D721Med (cell line): ENCODE measurements around the gene NR2F1.

Experiments
- DNase-seq: peaks from one replicate; pipeline ENCODE4 v3.0.0; 2011; ENCODE audit warnings: low spot score; ENCODE audit not compliant: insufficient read length
- FAIRE-seq: peaks from 2 replicates; lab custom pipeline; 2011; peaks lifted over from hg19 to GRCh38; lab: Jason Lieb, UNC
- CTCF ChIP-seq: IDR thresholded peaks from 2 replicates; pipeline ENCODE4 v1.5.1; 2012; ENCODE audit warnings: mild to moderate bottlenecking, control low read depth; ENCODE audit not compliant: insufficient read depth; ENCODE audit errors: missing control alignments

NR2F1 gene

GRCh38 chr5:93589152-93589828 lies 6.3 kb downstream of the NR2F1 start:
- TF ChIP-seq CTCF, result no peak
- DNase-seq (no peak), FAIRE-seq (no peak)

- TF ChIP-seq CTCF, result no peak
- no peak for DNase-seq
- FAIRE-seq, result no peak
These were observed 6.8 kb downstream of the NR2F1 start for GRCh38 chr5:93589829-93590215.

- FAIRE-seq, result no peak
- DNase-seq, result no peak
- no peak for TF ChIP-seq CTCF
These were observed 7.5 kb downstream of the NR2F1 start for GRCh38 chr5:93590493-93590892.

- DNase-seq (no peak), FAIRE-seq (no peak)
- no peak for TF ChIP-seq CTCF
These were observed 8.4 kb downstream of the NR2F1 start for GRCh38 chr5:93591323-93591945.

- no peak for DNase-seq
- no peak for FAIRE-seq
- no peak for TF ChIP-seq CTCF
These were observed 9.9 kb downstream of the NR2F1 start for GRCh38 chr5:93592883-93593282.

GRCh38 chr5:93593476-93594131 lies 10.6 kb downstream of the NR2F1 start:
- no peak for TF ChIP-seq CTCF
- DNase-seq (no peak), FAIRE-seq (no peak)
